ENCODE data around the gene C12orf43.

DNA sequence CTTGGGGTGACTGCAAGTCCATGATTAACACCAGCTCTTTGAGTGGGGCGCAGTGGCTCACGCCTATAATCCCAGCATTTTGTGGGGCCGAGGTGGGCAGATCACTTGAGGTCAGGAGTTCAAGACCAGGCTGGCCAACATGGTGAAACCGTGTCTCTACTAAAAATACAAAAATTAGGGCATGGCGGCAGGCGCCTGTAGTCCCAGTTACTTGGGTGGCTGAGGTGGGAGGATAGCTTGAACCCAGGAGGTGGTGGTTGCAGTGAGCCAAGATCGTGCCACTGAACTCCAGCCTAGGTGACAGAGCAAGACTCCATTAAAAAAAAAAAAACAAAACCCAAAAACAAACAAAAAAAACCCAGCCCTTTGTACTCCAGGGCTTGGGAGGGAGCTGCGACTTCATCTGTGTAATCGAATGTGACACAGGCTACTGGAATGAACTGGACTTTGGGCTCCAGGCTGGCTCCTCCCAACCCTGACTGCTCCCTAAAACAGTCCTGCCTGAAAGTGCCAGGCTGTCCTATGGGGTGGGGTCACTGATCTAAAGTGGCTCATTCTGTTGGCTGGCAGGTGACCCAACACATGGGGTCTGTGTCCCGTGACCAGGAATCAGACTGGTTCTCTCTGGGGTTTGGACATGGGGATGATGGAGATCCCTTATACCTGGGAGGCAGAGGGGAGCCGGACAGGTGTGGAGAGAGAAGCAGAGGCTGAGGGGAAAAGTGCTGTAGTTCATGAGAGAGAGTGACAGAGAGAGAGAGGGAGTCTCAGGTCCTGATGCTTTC lies 9.3 kb upstream of the C12orf43 start:
- TF ChIP-seq EZH2 (IDR thresholded peaks at IDR 0.05), result no peak
- TF ChIP-seq, protein P1, sequence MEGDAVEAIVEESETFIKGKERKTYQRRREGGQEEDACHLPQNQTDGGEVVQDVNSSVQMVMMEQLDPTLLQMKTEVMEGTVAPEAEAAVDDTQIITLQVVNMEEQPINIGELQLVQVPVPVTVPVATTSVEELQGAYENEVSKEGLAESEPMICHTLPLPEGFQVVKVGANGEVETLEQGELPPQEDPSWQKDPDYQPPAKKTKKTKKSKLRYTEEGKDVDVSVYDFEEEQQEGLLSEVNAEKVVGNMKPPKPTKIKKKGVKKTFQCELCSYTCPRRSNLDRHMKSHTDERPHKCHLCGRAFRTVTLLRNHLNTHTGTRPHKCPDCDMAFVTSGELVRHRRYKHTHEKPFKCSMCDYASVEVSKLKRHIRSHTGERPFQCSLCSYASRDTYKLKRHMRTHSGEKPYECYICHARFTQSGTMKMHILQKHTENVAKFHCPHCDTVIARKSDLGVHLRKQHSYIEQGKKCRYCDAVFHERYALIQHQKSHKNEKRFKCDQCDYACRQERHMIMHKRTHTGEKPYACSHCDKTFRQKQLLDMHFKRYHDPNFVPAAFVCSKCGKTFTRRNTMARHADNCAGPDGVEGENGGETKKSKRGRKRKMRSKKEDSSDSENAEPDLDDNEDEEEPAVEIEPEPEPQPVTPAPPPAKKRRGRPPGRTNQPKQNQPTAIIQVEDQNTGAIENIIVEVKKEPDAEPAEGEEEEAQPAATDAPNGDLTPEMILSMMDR (IDR thresholded peaks at IDR 0.05), result no peak
